Thyroid gland (tissue), 4 donors: ENCODE measurements around the gene KDM5B.

Experiments
- POLR2A ChIP-seq, 2 donors: fragments of 450-650 bp; IDR thresholded peaks; one replicate each; pipeline ENCODE4 v1.6.1; 2017; ENCODE audit warnings: antibody characterized with exemption in 2 of 2, mild to moderate bottlenecking in 2 of 2, moderate library complexity in 1 of 2
- TF ChIP-seq, protein P1 (sequence below), 6 experiments: fragments of 200-600 bp in 3 of 6; fragments of 450-650 bp in 3 of 6; sonication (generic) in 3 of 6; IDR thresholded peaks; one replicate each; pipeline ENCODE4 v1.5.1; 2016 to 2019; ENCODE audit warnings: antibody characterized with exemption in 6 of 6, mild to moderate bottlenecking in 2 of 6, inconsistent platforms in 1 of 6, moderate library complexity in 1 of 6

DNA sequence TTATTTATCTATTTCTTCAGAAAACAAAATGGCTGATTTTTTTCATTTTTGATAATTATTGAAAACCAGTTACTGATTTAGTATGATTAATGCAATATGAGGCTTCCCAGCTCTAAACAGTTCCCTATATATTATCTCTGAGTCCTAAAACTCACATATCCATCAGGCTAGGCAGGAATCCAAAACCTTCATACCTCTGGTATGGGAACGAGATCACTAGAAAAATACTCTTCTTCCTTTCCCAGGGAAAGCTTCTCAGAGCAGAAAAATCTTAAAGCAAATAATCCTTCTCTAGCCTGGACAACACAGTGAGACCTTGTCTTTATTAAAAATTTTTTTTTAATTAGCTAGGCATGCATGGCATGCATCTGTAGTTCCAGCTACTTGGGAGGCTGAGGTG is 42.5 kb downstream of the KDM5B start:
- TF ChIP-seq, protein P1, sequence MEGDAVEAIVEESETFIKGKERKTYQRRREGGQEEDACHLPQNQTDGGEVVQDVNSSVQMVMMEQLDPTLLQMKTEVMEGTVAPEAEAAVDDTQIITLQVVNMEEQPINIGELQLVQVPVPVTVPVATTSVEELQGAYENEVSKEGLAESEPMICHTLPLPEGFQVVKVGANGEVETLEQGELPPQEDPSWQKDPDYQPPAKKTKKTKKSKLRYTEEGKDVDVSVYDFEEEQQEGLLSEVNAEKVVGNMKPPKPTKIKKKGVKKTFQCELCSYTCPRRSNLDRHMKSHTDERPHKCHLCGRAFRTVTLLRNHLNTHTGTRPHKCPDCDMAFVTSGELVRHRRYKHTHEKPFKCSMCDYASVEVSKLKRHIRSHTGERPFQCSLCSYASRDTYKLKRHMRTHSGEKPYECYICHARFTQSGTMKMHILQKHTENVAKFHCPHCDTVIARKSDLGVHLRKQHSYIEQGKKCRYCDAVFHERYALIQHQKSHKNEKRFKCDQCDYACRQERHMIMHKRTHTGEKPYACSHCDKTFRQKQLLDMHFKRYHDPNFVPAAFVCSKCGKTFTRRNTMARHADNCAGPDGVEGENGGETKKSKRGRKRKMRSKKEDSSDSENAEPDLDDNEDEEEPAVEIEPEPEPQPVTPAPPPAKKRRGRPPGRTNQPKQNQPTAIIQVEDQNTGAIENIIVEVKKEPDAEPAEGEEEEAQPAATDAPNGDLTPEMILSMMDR (IDR thresholded peaks at IDR 0.05) = no peak
- TF ChIP-seq POLR2A (IDR thresholded peaks at IDR 0.05) = no peak
